Ovary (tissue), 3 donors: ENCODE measurements around the gene BRINP3.

ENCODE experiments used
- POLR2A ChIP-seq: fragments of 450-650 bp; IDR thresholded peaks from one replicate; pipeline ENCODE4 v1.6.1; 2017; ENCODE audit warnings: antibody characterized with exemption, mild to moderate bottlenecking, moderate library complexity
- TF ChIP-seq, protein P1 (sequence below), 3 donors: fragments of 450-650 bp in 2 of 3; fragments of 200-600 bp in 1 of 3; IDR thresholded peaks; one replicate each; pipeline versions ENCODE4 v1.5.1 to v1.8.0; 2016 to 2022; ENCODE audit warnings: antibody characterized with exemption in 3 of 3, mild to moderate bottlenecking in 1 of 3
- donor health status: DM: no; HTN: no; CAD: no.

DNA sequence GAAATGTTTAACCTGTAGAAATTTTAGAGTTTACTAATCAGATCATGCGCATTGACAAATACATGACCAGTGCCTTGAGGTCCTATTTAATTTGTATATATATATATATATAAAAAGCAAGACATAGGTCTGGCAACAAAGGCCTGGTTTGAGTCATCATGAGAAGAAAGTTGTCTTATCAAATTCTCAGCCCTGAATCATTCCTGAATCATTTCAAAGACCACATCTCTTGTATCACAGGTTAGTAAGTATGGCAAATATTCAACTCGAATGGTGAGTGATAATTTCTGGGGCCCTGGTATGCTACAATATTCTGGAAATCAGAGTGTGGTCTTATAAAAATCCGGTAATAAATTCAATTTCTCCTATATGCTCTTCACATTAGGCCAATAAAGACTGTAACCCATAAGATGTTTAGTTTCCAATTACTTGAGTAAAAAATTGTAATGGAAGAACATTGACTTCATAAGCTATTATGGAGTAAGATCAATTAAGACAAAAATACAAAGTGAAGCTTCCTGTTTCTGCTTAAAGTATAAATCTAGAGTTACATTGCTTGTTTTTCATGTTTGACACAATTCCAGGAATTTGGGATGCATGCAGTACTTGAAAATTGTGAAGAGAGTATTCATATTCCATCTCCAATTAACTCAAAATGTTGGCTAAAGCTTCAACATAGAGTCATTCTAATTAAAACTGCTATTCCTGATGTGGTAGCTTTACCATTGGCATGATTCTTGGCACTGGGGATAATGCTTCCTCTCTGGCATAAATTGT is 309.4 kb downstream of the BRINP3 start:
- TF ChIP-seq, protein P1, sequence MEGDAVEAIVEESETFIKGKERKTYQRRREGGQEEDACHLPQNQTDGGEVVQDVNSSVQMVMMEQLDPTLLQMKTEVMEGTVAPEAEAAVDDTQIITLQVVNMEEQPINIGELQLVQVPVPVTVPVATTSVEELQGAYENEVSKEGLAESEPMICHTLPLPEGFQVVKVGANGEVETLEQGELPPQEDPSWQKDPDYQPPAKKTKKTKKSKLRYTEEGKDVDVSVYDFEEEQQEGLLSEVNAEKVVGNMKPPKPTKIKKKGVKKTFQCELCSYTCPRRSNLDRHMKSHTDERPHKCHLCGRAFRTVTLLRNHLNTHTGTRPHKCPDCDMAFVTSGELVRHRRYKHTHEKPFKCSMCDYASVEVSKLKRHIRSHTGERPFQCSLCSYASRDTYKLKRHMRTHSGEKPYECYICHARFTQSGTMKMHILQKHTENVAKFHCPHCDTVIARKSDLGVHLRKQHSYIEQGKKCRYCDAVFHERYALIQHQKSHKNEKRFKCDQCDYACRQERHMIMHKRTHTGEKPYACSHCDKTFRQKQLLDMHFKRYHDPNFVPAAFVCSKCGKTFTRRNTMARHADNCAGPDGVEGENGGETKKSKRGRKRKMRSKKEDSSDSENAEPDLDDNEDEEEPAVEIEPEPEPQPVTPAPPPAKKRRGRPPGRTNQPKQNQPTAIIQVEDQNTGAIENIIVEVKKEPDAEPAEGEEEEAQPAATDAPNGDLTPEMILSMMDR (IDR thresholded peaks at IDR 0.05) = no peak
- TF ChIP-seq POLR2A = no peak
